ENCODE data around the gene MAMDC4.

GRCh38 chr9:136803551-136804508 is 48.3 kb upstream of the MAMDC4 start:
- TF ChIP-seq, protein P1, sequence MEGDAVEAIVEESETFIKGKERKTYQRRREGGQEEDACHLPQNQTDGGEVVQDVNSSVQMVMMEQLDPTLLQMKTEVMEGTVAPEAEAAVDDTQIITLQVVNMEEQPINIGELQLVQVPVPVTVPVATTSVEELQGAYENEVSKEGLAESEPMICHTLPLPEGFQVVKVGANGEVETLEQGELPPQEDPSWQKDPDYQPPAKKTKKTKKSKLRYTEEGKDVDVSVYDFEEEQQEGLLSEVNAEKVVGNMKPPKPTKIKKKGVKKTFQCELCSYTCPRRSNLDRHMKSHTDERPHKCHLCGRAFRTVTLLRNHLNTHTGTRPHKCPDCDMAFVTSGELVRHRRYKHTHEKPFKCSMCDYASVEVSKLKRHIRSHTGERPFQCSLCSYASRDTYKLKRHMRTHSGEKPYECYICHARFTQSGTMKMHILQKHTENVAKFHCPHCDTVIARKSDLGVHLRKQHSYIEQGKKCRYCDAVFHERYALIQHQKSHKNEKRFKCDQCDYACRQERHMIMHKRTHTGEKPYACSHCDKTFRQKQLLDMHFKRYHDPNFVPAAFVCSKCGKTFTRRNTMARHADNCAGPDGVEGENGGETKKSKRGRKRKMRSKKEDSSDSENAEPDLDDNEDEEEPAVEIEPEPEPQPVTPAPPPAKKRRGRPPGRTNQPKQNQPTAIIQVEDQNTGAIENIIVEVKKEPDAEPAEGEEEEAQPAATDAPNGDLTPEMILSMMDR (IDR thresholded peaks at IDR 0.05): no peak
- TF ChIP-seq POLR2A (IDR thresholded peaks at IDR 0.05): no peak
- TF ChIP-seq POLR2AphosphoS5 (IDR thresholded peaks at IDR 0.05): no peak
- TF ChIP-seq EP300 (IDR thresholded peaks at IDR 0.05): no peak
